HG02884 (cell line): ENCODE results near the gene RPS6KA2.
"Not testable (repeated sequence)": the region's sequence is repeated elsewhere in the genome, so short reads cannot be mapped to it uniquely, and the experiment has no call there.

Source experiments
- ATAC-seq: cut with Tn5 transposase; IDR thresholded peaks from one replicate; pipeline ENCODE4 v1.9.1; 2021; ENCODE audit warnings: mild to moderate bottlenecking, moderate library complexity; ENCODE audit not compliant: unreplicated experiment

Gene RPS6KA2

DNA sequence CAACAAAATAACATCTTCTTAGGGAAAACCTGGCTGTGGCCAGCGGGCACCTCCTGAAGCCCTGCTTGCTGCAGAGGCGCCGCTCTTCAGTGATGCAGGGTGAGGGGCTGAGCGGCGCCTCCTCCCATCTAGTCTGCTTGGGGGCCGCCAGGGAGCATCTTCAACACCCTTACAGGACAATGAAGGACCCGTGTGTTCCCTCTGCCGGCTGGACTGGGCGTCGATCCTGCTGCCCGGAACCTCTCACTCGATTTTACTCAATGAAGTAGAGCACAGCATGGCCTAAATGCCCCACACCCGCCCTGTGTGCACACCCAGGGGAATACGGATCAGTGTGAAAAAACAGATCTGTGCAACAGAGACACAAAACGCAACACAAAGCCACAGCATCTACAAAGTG lies 215.8 kb downstream of the RPS6KA2 start:
- no peak for ATAC-seq

GRCh38 chr6:166410426-166410935 lies 216.6 kb downstream of the RPS6KA2 start:
- ATAC-seq, result no peak

DNA sequence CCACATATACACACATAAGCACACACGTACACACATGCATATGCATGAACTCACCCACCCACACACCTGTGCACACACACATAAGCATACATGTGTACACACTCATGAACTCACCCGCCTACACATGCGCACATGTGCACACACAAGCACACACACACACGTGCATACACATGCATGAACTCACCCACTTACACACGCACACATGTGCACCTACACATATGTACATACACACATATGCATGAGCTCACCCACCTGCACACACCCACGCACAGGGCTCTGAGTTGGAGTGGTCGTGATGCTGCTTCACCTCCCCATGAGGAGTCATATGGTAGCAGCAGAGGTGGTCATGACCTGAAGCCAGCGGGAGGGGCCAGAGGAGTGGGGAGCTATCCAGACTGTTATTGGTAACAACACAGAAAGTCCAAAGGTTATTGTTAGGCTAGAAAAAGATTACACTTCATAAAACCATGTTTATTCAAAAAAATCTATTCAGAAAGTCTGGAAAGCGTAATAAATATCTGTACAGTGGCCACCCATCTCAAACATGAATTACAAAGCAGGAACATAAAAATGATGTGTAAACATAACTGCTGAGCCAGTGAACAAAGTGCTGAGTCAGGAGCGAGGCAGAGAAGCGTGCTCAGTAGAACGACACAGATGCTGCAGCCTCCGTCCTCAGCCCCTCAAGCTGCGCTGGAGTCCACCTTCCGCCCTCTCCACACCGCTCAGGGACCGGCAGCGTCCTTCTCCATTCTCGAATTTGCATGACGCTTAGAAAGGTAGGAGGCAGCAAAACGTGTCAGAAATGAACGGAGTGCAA lies 217.9 kb downstream of the RPS6KA2 start:
- ATAC-seq, result no peak

GRCh38 chr6:166406197-166406596 lies 220.9 kb downstream of the RPS6KA2 start:
- ATAC-seq, result no peak

GRCh38 chr6:166405386-166405785 lies 221.7 kb downstream of the RPS6KA2 start:
- no peak for ATAC-seq

DNA sequence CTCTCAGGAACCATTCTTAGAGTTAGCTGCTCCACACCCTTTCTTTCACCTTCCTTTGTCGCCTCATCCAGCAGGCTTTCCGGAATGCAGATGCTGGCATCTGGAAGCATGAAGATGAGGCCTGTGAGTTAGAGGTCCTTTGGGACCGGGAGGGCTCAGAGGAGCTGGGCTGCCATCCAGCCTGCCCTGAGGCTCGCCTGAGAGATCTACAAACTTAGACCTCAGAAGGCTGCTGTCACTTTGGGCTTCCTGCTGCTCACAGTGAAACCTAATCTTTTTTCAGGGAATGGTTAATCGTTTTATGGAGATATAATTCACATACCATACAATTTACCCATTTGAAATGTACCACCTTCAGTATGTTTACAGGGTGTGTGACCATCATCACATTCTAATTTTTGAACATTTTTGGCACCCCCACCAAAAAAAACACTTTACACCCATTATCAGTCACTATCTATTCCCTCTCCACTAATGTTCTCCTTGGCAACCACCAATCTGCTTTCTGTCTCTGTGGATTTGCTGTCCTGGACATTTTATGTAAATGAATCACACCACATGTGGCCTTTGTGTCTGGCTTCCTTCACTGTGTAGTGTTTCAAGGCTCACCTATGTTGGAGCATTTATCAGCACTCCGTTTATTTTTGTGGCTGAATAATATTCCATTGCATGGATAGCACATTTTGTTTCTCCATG lies 224.3 kb downstream of the RPS6KA2 start:
- no peak for ATAC-seq

GRCh38 chr6:166400649-166401250 lies 226.3 kb downstream of the RPS6KA2 start:
- peak; percentile 87 for ATAC-seq

DNA sequence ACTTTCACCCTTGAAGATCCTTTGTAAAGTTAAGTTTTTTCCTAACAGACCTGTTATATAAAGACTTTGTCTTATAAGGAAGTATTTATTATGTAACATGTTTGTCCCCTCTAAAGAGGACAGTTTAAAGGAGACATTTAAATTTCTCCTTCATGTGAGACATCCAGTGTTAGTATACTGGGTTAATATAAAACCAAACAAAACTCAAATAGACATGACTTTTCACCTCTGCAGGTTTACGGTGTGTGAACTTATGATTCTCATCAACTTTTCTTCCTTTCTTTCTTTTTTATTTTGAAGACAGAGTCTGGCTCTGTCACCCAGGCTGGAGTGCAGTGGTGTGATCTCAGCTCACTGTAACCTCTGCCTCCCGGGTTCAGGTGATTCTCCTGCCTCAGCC lies 226.9 kb downstream of the RPS6KA2 start:
- ATAC-seq, result no peak

- ATAC-seq, result no peak
Observed at GRCh38 chr6:166398348-166398747, 228.7 kb downstream of the RPS6KA2 start.

- no peak for ATAC-seq
Observed at GRCh38 chr6:166397849-166398248, 229.2 kb downstream of the RPS6KA2 start.

DNA sequence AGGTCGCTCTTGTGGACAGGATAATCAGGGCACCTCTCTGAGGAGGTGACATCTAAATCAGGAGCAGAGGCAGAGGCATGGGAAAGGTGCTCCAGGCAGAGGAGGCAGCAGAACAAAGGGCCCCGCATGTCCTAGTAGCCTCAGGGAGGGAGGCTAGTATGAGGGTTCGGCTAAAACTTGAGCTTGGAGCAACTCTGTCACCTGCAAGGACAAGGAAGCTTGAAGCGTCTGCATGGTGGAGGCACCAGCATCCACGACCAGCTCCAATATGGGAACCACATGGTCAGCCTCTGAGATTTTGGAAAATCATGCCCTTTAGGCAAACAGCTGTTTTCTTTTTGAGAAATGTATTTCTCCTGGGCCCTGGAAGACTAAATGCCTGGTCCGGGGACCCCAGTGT lies 231.3 kb downstream of the RPS6KA2 start:
- ATAC-seq, result no peak

GRCh38 chr6:166395351-166395750 lies 231.7 kb downstream of the RPS6KA2 start:
- no peak for ATAC-seq

GRCh38 chr6:166394036-166394892 lies 232.8 kb downstream of the RPS6KA2 start:
- ATAC-seq, result no peak

- ATAC-seq, result no peak
Observed at GRCh38 chr6:166393535-166393823, 233.6 kb downstream of the RPS6KA2 start.

DNA sequence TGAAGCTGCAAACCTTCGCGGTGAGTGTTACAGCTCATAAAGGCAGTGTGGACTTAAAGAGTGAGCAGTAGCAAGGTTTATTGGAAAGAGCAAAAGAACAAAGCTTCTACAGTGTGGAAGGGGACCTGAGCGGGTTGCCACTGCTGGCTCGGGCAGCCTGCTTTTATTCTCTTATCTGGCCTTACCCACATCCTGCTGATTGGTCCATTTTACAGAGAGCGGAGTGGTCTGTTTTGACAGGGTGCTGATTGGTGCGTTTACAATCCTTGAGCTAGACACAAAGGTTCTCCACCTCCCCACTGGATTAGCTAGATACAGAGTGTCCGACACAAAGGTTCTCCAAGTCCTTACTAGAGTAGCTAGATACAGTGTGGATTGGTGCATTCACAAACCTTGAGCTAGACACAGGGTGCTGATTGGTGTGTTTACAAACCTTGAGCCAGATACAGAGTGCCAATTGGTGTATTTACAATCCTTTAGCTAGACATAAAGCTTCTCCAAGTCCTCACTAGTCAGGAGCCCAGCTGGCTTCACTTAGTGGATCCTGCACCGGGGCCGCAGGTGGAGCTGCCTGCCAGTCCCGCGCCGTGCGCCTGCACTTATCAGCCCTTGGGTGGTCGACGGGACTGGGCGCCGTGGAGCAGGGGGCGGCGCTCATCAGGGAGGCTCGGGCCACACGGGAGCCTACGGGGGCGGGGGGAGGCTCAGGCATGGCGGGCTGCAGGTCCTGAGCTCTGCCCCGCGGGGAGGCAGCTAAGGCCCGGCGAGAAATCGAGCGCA lies 234.1 kb downstream of the RPS6KA2 start:
- ATAC-seq, result not testable (repeated sequence)

DNA sequence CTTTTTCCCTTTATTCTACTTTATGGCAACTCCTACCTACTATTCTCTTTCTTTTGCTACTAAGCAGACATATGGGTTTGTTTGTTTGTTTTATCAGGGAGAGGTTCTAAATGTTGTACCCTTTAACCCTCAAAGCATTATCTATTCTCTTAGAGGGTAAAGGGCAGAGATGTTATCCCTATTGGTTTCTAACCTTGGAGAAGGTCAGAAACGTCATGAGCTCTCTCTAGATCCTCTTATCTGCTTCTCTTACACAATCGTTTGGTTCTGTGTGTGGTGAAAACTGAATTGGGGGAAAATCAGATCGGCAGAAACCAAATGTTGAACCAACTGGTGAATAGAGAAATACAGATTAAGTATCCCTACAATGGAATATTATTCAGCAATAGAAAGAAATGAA lies 237.9 kb downstream of the RPS6KA2 start:
- ATAC-seq, result no peak

GRCh38 chr6:166388290-166389004 lies 238.6 kb downstream of the RPS6KA2 start:
- no peak for ATAC-seq

DNA sequence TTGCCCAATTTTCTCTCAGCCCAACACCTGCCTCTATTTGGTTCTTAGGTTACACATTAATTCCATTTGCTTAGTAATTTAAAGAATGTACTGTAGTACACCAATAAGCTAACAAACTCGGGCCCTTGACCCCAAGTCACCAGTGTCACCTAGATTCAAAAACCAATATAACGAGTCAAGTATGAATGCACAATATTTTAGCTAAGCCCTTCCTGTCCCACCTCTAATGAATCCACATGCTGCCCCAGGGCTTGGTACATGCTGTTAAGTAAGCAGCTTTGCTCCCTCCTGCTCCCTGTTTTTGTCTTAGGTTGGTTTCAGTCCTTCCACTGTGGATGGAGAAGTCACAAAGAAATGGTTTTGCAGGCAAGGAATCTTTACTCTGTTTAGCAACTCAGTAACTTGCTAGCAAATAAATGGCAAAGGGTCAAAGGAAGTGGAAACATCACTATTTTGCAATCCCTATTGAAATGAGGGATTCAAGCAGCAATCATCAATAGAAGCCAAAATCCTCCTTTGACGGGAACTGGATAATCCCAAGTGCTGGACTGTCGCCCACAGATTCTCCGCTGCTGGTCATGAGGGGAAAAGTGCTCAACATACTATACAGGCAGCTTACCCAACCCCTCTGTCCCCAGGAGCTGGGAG lies 239.3 kb downstream of the RPS6KA2 start:
- no peak for ATAC-seq

- ATAC-seq, result not testable (repeated sequence)
Observed at GRCh38 chr6:166387098-166387497, 240.0 kb downstream of the RPS6KA2 start.
